ENCODE measurements around the gene HVCN1. TPM values are rescaled to one million over a fixed set of nuclear protein-coding genes. Genes with fewer than 3 reads are reported as not detected.

HVCN1 gene
- total RNA-seq, 2 experiments from 2014 or later: 3.9 to 4.1 TPM

GRCh38 chr12:110731479-110731878 lies 42.6 kb upstream of the HVCN1 start:
- Mint-ChIP-seq H3K27me3 (no peaks in the 10 kb centered on the region), H3K36me3 (ENCODE audit: low read depth) (peaks cover 93% of the 10 kb centered on the region), H3K4me3 (no peak overlapping the region), H3K4me1 (ENCODE audit: low read depth) (peaks cover 74% of the 10 kb centered on the region), H3K9me3 (no peaks in the 10 kb centered on the region), H3K27ac (peak overlapping the region; percentile 63)
- CTCF ChIA-PET: interaction anchor here (1.0 to 1.9 kb wide), 2 partner anchors 9 to 27 kb away, joined by 3 to 6 read pairs; no protein-coding TSS in a partner anchor
- TF ChIP-seq CTCF (IDR thresholded peaks at IDR 0.05): no peak
- H3K4me3 ChIP-seq (ENCODE audit: low read length): no peak overlapping the region
- intact Hi-C loops (cut with DNase I, micrococcal nuclease): loop anchor here (10.0 kb wide), 2 partner anchors 93 to 153 kb away; no protein-coding TSS in a partner anchor
- peaks cover 71% of the 10 kb centered on the region for H3K36me3 ChIP-seq (ENCODE audit: insufficient read depth, low read length)
- peaks cover 59% of the 10 kb centered on the region for H3K4me1 ChIP-seq (ENCODE audit: insufficient read depth, low read length)
- H3K27me3 ChIP-seq (ENCODE audit: control insufficient read depth in 1 of 2, insufficient read depth in 2 of 2, low read length in 2 of 2): no peaks in the 10 kb centered on the region
- no peak overlapping the region for H3K27ac ChIP-seq (ENCODE audit: low read depth in 1 of 2, low read length in 2 of 2)
- POLR2A ChIA-PET: interaction anchor here (2.0 kb wide), 1 partner anchor 10 kb away, joined by 11 read pairs; no protein-coding TSS in a partner anchor
- no peak for ATAC-seq (ENCODE audit: poor library complexity)
- no peaks in the 10 kb centered on the region for H3K9me3 ChIP-seq (ENCODE audit: control insufficient read depth in 1 of 2, insufficient read depth in 1 of 2, low read length in 2 of 2)
- DNase-seq: no peak

- no peaks in the 10 kb centered on the region for H3K27me3 Mint-ChIP-seq
- Histone ChIP-seq H3K27ac (ENCODE audit: low read depth in 1 of 2, low read length in 2 of 2) (no peak overlapping the region), H3K4me1 (ENCODE audit: insufficient read depth, low read length) (peaks cover 45% of the 10 kb centered on the region), H3K36me3 (ENCODE audit: insufficient read depth, low read length) (peaks cover 84% of the 10 kb centered on the region), H3K9me3 (ENCODE audit: control insufficient read depth in 1 of 2, insufficient read depth in 1 of 2, low read length in 2 of 2) (no peaks in the 10 kb centered on the region), H3K4me3 (ENCODE audit: low read length) (no peak overlapping the region), H3K27me3 (ENCODE audit: control insufficient read depth in 1 of 2, insufficient read depth in 2 of 2, low read length in 2 of 2) (no peaks in the 10 kb centered on the region)
- H3K4me1 Mint-ChIP-seq (ENCODE audit: low read depth): peaks cover 60% of the 10 kb centered on the region
- DNase-seq (no peak), ATAC-seq (ENCODE audit: poor library complexity) (no peak)
- no peaks in the 10 kb centered on the region for H3K9me3 Mint-ChIP-seq
- no peak overlapping the region for H3K4me3 Mint-ChIP-seq
- ChIA-PET CTCF (no interaction called here), POLR2A (no interaction called here)
- H3K36me3 Mint-ChIP-seq (ENCODE audit: low read depth): peaks cover 97% of the 10 kb centered on the region
- TF ChIP-seq CTCF (IDR thresholded peaks at IDR 0.05): no peak
- intact Hi-C loops (cut with DNase I, micrococcal nuclease): no loop called here
- peak overlapping the region; percentile 77 for H3K27ac Mint-ChIP-seq
Measured at GRCh38 chr12:110728628-110729027, 39.7 kb upstream of the HVCN1 start.

GRCh38 chr12:110726708-110727369 lies 37.9 kb upstream of the HVCN1 start:
- TF ChIP-seq CTCF (IDR thresholded peaks at IDR 0.05): no peak
- H3K27me3 ChIP-seq (ENCODE audit: control insufficient read depth in 1 of 2, insufficient read depth in 2 of 2, low read length in 2 of 2): no peaks in the 10 kb centered on the region
- H3K27me3 Mint-ChIP-seq: no peaks in the 10 kb centered on the region
- no peaks in the 10 kb centered on the region for H3K9me3 ChIP-seq (ENCODE audit: control insufficient read depth in 1 of 2, insufficient read depth in 1 of 2, low read length in 2 of 2)
- DNase-seq (no peak), ATAC-seq (ENCODE audit: poor library complexity) (no peak)
- peaks cover 97% of the 10 kb centered on the region for H3K36me3 Mint-ChIP-seq (ENCODE audit: low read depth)
- POLR2A ChIA-PET: interaction anchor here (1.1 kb wide), 1 partner anchor 16 kb away, joined by 3 read pairs; the partner anchor contains the start of gene PPP1CC
- intact Hi-C loops (cut with DNase I, micrococcal nuclease): no loop called here
- peaks cover 34% of the 10 kb centered on the region for H3K4me1 ChIP-seq (ENCODE audit: insufficient read depth, low read length)
- CTCF ChIA-PET: no interaction called here
- H3K4me3 ChIP-seq (ENCODE audit: low read length): no peak overlapping the region
- no peaks in the 10 kb centered on the region for H3K9me3 Mint-ChIP-seq
- H3K27ac Mint-ChIP-seq: peak overlapping the region; percentile 70
- H3K4me1 Mint-ChIP-seq (ENCODE audit: low read depth): peaks cover 42% of the 10 kb centered on the region
- H3K4me3 Mint-ChIP-seq: no peak overlapping the region
- H3K27ac ChIP-seq (ENCODE audit: low read depth in 1 of 2, low read length in 2 of 2): peak overlapping the region; percentile 16 to 57
- H3K36me3 ChIP-seq (ENCODE audit: insufficient read depth, low read length): peaks cover 92% of the 10 kb centered on the region
